ENCODE measurements around the gene ALK.

The ALK gene

DNA sequence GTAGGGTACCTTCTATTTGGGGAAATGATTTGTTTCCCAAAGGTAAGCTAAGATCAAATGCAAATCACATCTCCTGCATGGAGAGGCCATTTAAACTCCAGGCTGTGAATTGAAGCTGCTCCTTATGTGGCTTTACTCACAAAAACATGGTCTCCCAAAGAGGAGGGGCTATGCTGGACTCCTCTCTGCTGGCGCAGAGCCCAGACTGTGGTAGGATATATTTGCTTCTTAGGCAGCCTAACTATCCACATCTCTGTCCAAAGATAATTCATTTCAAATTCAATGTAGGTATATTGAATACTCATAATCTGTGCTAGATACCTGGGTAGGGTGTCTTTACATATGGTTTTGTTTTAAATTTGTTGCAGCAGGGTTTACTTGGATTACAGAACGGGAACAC lies 358.5 kb downstream of the ALK start:
- no peak overlapping the region for H3K4me3 ChIP-seq (ENCODE audit: low read depth, low read length)
- no peak for DNase-seq (ENCODE audit: low read depth)
- TF ChIP-seq CTCF (IDR thresholded peaks at IDR 0.05; ENCODE audit: control insufficient read depth, extremely low read depth, insufficient read depth): no peak

- no peak for TF ChIP-seq CTCF (IDR thresholded peaks at IDR 0.05; ENCODE audit: control insufficient read depth, extremely low read depth, insufficient read depth)
- no peak for DNase-seq (ENCODE audit: low read depth)
- H3K4me3 ChIP-seq (ENCODE audit: low read depth, low read length): no peak overlapping the region
Measured at GRCh38 chr2:29562319-29562718, 359.1 kb downstream of the ALK start.

- no peak for TF ChIP-seq CTCF (IDR thresholded peaks at IDR 0.05; ENCODE audit: control insufficient read depth, extremely low read depth, insufficient read depth)
- no peak overlapping the region for H3K4me3 ChIP-seq (ENCODE audit: low read depth, low read length)
- DNase-seq (ENCODE audit: low read depth): no peak
Measured at GRCh38 chr2:29561628-29562027, 359.8 kb downstream of the ALK start.

DNA sequence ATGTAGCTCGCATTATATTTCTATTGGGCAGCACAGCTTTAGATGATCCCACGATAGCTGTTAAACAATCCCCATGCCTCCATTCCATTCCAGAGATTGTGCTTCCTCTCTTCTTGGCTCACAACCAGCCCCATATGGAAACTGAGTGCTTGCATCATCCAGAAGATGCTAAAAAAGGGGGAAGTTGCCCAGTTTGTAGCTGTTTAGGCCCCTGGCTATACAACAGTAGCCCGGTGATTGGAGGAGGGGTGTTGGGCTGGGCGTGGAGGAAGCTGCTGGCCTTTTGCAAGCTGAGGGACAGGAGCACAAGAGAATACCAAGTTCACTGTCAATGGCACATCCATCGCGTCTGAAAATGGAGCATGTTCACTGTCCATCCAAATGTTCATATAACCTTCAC lies 360.2 kb downstream of the ALK start:
- no peak for DNase-seq (ENCODE audit: low read depth)
- H3K4me3 ChIP-seq (ENCODE audit: low read depth, low read length): no peak overlapping the region
- no peak for TF ChIP-seq CTCF (IDR thresholded peaks at IDR 0.05; ENCODE audit: control insufficient read depth, extremely low read depth, insufficient read depth)

DNA sequence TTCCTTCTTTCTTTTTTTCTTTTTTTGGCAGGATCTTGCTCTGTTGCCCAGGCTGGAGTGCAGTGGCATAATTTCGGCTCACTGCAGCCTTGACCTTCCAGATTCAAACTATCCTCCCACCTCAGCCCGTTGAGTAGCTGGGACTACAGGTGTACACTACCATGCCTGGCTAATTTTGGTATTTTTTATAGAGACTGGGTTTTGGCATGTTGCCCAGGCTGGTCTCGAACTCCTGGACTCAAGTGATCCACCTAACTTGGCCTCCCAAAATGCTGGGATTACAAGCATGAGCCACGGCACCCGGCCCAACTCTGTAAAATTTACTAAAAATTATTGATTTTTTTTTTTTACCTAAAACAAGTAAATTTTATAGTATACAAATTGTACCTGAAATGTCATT lies 360.8 kb downstream of the ALK start:
- no peak for DNase-seq (ENCODE audit: low read depth)
- TF ChIP-seq CTCF (IDR thresholded peaks at IDR 0.05; ENCODE audit: control insufficient read depth, extremely low read depth, insufficient read depth): no peak
- H3K4me3 ChIP-seq (ENCODE audit: low read depth, low read length): no peak overlapping the region

GRCh38 chr2:29560030-29560429 lies 361.4 kb downstream of the ALK start:
- no peak for TF ChIP-seq CTCF (IDR thresholded peaks at IDR 0.05; ENCODE audit: control insufficient read depth, extremely low read depth, insufficient read depth)
- H3K4me3 ChIP-seq (ENCODE audit: low read depth, low read length): no peak overlapping the region
- DNase-seq (ENCODE audit: low read depth): no peak

- TF ChIP-seq CTCF (IDR thresholded peaks at IDR 0.05; ENCODE audit: control insufficient read depth, extremely low read depth, insufficient read depth): no peak
- DNase-seq (ENCODE audit: low read depth): no peak
- H3K4me3 ChIP-seq (ENCODE audit: low read depth, low read length): no peak overlapping the region
Measured at GRCh38 chr2:29559578-29559977, 361.8 kb downstream of the ALK start.
